Stimulated activated CD4-positive, alpha-beta T cell treated with anti-CD3 and anti-CD28 coated beads, Interleukin-15, amount 100 ng/mL, for 48 hours (primary cell): ENCODE data around the gene GALNT2.

Source experiments
- DNase-seq, 2 donors: peaks; one replicate each; pipeline ENCODE4 v3.0.0-alpha.2; 2020; ENCODE audit warnings: low read depth in 2 of 2

GALNT2 gene

DNA sequence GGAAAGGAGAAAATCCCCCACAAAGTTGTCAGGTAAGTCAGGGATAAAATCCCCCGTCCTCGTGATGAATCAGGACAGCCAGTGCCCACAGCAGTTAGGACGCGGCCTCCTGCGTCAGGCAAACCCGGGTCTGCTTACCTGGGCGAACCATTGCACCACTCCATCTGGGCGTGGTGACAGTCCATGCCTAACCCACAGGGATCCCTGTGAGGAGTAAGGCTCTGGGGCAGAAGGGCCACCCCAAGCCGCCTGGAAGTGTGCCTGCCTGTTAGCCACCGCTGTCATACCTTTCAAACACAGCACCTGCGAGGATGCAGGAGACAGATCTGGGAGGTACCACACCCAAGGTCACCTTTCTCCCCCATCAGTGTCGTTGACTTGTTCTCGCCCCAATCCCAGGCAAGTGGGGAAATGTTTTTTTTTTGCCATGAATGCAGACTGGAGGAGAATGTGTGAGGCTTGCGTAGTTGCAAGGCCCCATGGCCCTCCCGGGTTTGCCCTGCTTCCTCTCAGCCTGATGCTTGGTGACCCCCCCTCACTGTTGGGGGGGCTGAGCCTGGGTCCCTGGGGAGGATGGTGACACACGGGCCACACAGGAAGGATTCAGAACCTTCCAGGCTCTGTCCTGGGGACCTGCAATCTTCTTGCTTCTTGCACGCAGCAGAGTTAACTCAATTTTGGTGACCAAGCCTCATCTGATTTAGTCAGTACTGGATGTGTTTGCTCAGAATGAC lies 252.1 kb downstream of the GALNT2 start:
- DNase-seq: no peak

DNA sequence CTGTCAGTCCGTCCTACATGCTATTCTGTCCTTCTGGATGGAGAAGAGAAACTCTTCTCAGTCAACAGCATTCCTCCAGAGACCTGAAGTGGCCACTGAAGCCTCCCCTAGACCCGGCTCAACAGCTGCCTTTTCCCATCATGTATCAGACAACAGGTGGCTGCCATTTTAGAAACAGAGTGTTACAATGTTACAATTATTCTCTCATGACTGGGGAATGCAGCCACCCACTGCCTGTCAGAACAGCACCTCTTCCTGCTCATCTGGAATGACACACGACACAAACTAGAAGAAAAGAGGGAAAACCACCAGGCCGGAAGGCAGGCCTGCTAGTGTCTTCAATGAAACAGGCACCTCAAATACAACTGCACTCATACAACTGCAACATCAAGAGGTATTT lies 253.8 kb downstream of the GALNT2 start:
- no peak for DNase-seq

- DNase-seq: no peak
Observed at GRCh38 chr1:230321341-230321740, 254.3 kb downstream of the GALNT2 start.

DNA sequence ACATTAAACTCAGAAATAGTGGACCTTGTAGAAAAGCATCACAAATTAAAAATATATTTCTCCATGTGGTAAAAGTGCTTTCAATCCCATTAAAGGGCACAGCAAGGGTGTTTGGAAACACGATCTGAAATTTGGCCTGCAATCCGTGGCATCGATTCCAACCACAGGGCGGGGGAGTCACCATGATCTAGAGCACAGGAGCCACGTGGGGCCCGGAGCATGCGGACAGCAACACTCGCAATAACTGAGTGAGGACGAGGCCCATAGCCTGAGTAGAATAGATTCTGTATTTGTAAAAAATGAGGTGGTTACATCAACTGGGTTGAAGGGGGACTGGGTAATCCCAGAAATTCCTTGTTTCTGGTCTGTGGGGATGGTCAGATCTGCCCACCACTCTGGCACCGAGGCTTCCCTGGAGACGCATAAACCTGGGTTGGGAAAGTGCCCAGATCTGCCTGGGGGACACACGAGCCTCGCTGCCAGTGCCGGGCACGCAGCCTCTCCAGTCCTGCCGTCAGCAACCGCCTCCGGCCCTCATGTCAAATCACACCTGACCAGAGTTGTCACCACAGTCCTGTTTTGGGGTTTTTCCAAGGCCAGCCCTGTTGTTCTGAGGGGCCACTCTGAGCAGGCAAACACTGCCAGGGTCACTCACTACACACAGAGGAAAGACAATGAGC lies 254.8 kb downstream of the GALNT2 start:
- no peak for DNase-seq

DNA sequence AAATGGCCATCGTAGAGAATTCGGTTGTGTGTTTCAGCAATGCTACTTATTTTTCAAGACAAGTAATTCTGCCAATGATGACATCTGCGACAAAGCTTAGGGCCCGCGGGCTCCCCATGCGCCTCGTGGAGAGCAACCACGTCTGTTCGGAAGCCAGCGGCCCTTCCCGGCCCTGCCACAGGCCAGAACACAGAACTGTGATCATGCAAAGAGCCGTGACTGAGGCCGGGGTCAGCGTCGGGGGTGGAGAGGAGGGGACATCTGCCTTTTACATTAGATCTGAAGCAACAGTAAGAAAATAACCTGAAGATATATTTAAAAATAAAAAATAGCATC lies 255.4 kb downstream of the GALNT2 start:
- no peak for DNase-seq

DNA sequence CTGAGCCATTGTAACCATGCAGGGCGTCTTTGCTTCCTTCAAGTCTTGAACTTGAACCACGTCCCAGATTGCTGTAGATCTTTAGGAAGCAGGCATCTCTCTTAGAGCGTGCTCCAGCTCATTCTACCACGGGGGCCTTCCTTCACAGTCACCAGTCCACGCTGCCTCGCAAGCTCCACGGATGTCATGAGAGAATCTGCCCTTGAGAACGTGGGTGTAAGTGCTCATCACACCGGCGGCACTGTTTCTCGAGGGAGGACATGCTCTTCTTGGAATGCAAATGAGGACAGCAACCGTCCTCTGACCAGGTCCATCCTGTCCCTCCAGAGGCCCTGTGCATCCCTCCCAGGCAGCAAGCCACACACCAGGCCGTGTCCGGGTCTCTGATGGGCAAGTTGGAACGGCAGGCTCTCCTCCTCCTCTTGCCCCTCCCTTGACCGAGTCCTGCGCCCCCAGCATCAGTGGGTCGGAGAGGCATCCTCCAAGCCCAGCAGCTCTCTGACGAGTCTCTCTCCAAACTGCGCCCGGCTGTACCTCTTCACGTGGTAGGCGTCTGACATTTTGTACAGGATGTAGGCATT lies 256.0 kb downstream of the GALNT2 start:
- no peak for DNase-seq

DNA sequence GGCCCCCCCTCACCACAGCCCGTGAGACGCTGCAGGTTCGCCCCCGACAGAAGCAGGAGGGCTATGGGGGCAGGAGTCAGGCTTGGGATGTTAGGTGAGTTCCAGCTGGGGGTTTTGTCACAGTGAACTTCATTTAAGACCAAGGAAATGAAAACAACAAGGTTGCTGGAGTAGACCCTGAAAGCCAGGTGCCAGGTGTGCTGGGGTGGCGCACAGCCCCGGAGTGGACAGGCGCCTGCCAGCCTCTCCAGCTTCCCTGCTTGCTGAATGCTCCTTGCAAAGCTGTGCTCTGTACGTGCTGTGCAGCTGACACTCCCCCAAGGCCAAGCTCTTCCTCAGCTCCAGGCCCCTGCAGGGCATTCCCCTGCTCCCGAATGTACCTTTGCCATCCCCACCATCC lies 256.6 kb downstream of the GALNT2 start:
- DNase-seq: no peak

GRCh38 chr1:230326971-230327891 lies 260.2 kb downstream of the GALNT2 start:
- no peak for DNase-seq

- DNase-seq: peak in 1 of 2 donors; percentile 22
Observed at GRCh38 chr1:230327892-230328284, 260.9 kb downstream of the GALNT2 start.

- no peak for DNase-seq
Observed at GRCh38 chr1:230328342-230329015, 261.4 kb downstream of the GALNT2 start.

DNA sequence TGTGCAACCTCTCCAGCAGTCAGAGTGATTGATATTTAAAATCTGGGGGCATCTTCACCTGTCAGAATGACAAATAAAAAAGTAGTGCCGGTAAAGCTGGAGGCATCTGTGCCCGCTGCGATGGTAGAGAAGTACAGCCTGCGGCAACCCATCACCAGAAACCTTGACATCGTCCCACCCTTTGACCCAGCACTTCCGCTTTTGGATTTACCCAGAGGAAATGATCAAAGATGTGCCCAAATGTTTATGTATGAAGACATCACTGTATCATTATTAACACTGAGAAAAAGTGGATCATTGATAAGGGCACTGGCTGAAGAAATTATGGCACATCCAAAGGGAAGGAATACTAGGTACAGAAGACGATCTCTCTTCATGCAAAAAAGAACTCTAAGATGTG lies 263.1 kb downstream of the GALNT2 start:
- DNase-seq: no peak
